Hematopoietic multipotent progenitor cell treated with erythropoietin and hydrocortisone succinate and interleukin-3 and kit ligand, for 8 days (in vitro differentiated cells): ENCODE measurements around the gene KCNG1.
"Not testable (repeated sequence)": the region's sequence is repeated elsewhere in the genome, so short reads cannot be mapped to it uniquely, and the experiment has no call there.

ENCODE experiments used
- DNase-seq: peaks from one replicate; pipeline ENCODE4 v3.0.0-alpha.2; 2015

KCNG1 gene, protein sequence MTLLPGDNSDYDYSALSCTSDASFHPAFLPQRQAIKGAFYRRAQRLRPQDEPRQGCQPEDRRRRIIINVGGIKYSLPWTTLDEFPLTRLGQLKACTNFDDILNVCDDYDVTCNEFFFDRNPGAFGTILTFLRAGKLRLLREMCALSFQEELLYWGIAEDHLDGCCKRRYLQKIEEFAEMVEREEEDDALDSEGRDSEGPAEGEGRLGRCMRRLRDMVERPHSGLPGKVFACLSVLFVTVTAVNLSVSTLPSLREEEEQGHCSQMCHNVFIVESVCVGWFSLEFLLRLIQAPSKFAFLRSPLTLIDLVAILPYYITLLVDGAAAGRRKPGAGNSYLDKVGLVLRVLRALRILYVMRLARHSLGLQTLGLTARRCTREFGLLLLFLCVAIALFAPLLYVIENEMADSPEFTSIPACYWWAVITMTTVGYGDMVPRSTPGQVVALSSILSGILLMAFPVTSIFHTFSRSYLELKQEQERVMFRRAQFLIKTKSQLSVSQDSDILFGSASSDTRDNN

DNA sequence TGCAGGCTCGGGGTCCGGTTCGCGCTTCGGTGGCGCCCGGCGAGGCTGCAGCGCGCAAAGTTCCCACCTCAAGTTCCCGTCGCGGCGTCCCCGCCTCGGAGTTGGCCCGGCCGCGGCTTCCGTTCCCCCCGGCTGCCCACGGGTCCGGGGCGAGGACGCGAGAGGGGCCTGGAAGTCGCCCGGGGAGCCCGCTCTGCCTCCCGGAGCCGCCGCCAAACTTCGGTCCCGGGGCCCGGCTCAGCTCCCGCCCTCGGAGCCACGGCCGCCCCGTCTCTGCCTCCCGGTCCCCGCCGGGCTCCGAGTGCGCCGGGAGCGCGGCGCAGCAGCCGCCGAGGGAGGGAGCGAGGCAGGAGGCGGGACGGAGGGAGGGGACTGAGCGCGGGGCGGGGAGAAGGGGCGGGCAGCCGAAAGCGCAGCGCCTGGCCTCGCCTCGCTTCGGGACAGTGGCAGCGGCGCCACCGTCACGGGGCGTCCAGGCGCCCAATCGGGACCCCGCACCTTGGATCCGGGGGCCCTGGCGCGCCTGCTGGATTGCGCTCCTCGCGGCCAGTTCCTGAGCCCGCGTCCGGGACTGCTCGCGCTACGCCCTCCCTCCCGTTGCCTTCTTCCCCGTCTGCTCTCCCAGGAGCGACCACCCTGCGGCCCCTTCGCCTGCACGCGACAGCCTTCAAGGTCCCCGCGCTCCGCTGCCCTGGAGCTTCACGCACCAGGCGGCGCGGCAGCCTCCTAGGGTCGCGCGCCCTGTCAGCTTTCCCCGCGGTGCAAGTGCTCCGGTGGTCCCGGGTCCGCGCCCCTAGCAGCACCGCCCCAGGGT lies at the start of gene KCNG1:
Gene KCNG1, minus strand, starts transcription at position 305 of the 814 bp plus-strand sequence. CDS start 12,769 bp downstream, outside the sequence.
- peak; percentile 43 for DNase-seq

DNA sequence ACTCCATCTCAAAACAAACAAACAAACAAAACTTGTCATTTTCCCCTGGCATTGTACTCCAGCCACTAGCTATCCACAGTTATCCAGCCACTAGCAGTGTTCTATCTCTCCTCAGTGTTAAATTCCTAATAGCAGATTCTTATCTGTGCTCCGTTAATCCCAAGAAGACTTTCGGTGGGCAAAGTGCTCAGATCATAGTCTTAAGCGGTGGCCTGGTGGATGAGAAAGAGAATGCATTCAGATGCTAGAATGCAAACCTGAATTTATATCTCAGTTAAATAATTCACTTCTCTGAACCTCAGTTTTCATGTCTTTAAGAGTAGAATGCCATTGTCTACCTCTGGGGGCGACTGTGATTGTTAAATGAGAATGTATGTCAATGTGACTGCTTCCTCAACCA lies 47.7 kb upstream of the KCNG1 start:
- no peak for DNase-seq

DNA sequence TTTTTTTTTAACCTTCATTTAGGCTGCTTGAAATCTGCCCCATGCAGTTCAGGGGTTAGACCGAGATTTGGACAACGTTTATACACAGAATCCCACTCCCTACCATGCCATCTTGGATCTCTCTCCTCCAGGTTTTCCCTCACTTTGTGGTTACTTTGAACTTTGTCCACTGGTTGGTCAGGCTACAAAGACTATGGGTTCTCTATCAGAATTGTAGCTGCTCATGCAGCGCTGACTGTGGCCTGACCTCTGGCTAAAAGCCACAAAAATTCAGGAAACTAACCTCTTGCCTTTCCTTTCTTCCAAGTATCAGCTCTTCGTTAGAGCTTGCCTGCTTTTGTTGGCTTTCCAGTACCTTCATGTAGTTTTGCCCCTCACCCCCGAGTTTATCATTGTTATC lies 44.9 kb upstream of the KCNG1 start:
- DNase-seq: no peak

DNA sequence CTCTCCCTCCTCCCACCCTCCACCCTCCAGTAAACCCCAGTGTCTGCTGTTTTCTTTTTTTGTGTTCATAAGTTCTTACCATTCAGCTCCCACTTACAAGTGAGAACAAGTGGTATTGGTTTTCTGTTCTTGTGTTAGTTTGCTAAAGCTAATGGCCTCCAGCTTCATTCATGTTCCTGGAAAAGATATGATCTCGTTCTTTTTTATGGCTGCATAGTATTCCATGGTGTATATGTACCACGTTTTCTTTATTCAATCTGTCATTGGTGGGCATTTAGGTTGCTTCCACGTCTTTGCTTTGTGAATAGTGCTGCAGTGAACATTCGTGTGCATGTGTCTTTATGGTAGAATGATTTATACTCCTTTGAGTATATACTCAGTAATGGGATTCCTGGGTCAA lies 42.7 kb upstream of the KCNG1 start:
- DNase-seq: no peak

DNA sequence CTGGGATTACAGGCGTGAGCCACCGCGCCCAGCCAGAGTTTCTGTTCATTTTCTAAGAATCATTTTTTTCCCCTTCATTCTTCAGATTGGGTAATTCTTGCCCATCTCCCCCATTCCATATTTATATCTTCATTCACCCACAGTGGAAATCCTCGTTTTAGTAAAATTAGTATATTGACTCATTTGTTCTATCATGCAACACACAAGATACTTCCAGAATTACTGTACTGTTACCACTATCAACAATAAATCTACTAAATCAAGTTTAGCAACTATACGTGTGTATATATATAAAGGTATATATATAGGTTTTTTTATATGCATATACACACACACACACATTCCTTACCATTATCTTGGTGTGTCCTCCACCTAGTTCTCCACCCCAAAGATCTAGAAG lies 41.2 kb upstream of the KCNG1 start:
- DNase-seq: no peak

DNA sequence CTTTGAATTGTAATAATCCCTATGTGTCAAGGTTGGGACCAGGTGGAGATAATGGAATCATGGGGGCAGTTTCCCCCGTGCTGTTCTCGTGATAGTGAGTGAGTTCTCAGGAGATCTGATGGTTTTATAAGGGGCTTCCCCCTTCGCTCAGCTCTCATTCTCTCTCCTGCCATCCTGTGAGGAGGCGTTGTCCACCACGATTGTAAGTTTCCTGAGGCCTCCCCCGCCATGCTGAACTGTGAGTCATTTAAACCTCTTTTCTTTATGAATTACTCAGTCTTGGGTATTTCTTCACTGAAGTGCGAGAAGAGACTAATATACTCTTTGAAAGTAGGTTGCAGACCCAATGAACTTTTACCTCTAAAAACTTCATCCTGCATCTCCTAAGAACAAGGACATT lies 39.2 kb upstream of the KCNG1 start:
- no peak for DNase-seq

DNA sequence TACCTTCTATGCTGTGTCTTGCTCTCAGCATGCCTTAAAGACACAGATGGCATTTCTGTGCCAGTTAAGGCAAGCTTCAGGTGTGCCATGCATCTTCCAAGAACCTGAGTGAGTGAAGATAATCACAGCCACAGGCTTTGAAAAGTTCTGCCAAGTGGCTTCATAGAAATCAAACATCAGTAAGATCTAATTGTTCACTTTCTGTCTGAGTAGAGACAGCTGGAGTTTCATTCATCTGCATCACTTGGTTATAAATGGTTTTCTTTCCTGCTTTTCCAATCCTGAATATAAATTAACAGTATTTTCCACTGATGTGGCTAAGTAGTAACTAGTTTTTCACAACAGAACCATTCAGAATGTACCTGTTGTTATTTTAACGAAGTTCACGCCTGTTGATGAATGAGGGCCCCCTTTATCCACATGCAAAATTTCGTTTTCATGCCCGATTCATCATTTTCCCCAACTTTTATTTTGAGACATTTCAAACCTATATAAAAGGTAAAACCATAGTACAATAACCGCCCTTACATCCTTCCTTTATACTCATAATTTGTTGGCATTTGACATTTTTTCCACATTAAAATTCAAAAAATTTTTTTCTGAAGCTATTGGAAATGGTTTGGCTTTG lies 38.6 kb upstream of the KCNG1 start:
- DNase-seq: no peak

DNA sequence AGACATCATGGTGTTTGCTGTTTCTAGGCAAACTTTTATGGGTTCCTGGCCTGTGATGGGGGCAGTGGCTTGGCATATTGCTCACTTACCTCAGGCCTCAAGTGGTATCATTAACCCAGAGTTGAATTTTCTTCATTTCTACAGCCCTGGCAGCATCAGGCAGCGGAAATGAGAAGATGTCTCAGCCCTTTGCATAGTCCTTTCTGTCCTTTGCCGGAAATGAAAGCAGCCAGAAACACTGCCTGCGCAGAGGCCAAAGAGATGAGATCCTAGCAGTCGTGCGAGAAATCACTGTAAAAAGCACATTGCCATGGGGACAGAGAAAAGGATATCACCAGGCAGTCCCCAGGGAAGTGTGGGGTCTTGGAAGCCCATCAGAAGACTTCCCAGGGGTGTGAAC lies 37.4 kb upstream of the KCNG1 start:
- DNase-seq: no peak

DNA sequence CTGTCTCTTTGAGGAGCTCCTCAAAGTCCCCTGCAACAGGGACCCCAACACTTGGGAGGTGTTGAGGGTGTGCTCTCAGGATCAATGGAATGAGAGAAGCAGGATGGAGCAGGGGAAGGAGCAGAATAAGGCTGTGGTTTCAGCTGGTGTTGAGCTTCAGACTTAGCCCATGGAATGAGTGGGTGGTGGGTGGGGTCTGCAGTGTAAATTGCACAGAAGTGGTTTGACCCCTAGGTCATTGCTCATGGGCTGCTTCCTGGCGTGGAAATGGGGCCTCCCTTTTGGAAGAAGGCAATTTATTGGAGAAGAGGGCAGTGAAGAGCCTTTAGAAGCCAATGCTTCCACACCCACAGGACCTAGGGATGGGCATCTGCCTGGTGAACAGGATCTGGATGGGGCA lies 37.0 kb upstream of the KCNG1 start:
- no peak for DNase-seq

DNA sequence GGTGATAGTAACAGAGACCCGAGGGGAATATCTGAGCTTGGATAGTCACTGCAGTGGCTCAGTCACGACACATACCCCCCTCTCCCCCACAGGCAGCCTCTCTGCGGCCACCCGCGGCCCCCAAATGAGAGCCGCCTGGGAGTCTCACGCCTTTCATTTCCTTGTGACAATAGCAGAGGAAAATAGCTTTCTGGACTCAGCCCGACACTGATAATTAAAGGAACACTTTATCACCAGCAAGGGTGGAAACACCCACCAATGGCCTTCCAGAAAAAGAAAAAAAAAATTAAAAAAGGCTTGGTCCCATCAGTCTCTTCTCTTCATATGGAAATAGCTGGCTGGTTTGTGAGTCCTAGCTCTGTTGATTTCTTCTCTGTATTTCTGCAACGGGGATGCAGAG lies 35.1 kb upstream of the KCNG1 start:
- DNase-seq: no peak

DNA sequence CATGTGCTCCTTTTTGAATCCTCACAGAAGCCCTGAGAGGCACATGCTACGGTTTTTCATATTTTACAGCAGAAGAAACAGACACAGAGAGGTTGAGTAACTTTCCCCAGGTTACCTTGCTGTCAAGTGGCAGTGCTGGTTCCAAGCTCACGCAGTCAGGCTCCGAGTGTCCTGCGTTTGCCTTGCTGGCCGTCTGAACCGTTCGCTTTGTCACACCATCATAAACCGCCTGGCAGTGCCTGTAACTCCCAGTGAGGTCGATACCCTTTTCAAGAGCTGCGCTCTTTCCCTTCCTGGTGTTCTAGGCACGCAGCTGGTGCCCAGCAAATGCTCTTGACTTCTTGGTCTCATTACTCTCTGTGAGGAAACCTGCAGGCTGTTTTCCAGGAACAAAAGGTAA lies 31.3 kb upstream of the KCNG1 start:
- DNase-seq: no peak

DNA sequence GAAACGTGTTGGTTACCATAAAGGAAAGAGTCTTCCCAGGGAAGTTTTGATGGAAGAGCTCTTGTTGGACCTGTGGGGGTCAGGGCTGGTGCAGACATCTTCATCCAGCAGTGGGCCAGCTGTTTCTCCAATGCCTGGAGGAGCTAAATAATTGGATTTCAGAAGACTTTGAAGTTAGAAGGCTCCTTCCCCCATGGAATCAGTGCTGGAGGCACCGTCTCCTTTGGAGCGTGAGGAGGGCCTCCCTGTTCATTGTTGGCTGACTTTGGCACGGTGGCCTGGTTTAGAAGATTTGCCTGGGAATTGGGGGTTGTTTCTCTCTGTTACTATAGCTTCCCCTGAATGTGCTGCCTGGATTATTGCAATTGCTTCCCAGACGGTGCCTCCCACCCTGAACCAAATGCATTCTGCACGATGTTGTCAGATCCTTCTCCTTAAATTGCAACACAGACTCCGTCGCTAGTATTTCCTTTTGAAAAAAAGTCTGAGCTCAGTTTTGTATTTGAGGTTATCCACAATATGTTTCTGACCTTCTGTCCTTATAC lies 27.7 kb upstream of the KCNG1 start:
- no peak for DNase-seq

DNA sequence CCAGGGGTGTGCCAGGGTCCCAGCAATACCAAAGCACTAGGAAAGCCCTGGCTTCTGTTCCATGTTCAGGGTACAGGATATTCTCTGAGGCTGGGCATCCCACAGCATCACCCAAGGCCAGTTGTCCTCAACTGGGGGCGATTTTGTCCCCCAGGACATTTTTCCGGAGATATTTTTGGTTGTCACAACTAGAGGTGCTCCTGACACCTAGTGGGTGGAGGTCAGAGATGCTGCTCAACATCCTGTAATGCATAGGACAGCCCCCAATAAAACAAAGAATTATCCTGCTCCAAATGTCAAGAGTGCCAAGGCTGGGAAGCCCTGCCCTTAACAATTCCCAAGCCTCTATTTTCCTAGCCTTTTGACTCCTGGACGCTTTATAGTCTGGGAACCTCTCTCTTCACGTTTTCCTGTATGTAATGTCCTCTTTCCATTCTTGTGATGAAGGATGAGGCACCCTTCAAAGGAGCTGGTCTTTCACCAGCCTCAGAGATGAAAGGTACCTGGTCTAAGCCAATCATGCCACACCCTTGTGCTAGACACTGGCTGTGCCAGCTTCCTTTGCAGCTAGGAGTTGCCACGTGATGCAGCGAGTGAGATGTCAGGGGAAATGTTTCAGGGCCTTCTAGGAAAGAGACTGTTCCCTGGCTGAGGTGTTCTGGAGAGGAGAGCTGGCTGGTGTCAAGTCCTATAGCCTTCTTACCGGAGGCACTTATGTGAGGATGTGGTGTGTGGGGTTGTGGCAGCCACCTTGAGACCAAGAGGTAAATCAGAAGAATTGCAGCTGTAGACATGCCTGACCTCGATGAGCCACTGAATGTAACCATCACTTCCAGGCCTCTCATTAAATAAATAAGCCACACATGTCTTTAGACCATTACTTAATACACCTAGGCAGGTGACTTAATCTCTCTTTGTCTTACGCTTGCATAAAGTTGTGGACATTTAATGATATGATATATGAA lies 23.4 kb upstream of the KCNG1 start:
- DNase-seq: no peak

DNA sequence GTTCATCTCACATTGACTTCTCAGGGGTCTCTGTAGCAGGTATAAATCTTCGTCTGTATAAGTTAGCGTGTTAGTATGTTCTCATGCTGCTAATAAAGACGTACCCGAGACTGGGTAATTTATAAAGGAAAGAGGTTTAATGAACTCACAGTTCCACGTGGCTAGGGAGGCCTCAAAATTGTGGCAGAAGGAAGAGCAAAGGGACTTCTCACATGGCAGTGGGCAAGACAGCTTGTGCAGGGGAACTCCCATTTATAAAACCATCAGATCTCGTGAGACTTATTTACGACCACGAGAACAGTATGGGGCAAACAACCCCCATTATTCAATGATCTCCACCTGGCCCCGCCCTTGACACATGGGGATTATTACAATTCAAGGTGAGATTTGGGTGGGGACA lies 22.6 kb upstream of the KCNG1 start:
- not testable (repeated sequence) for DNase-seq

DNA sequence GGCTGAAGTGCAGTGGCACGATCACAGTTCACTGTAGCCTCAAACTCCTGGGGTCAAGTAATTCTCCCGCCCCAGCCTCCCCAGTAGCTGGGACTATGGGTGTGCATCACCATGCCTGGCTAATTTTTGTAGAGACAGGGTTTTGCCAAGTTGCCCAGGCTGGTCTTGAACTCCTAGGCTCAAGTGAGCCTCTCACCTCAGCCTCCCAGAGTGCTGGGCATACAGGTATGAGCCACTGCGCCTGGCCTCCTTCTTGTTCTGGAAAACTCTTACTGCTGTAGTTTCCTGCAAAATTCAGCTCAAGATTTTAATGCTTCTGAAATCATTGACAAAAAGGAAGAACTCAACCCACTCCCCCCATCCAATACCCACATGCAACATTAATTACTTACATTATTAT lies 21.9 kb upstream of the KCNG1 start:
- DNase-seq: no peak

DNA sequence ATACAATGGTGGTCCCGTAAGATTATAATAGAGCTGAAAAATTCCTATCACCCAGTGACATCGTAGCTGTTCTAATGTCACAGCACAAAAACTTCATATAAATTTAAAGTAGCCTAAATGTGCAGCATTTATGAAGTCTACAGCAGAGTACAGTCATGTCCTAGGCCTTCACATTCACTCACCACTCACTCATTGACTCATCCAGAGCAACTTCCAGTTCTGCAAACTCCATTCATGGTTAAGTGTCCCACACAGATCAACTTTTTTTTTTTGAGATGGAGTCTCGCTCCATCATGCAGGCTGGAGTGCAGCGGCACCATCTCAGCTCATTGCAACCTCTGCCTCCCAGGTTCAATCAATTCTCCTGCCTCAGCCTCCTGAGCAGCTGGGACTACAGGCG lies 20.9 kb upstream of the KCNG1 start:
- DNase-seq: no peak

DNA sequence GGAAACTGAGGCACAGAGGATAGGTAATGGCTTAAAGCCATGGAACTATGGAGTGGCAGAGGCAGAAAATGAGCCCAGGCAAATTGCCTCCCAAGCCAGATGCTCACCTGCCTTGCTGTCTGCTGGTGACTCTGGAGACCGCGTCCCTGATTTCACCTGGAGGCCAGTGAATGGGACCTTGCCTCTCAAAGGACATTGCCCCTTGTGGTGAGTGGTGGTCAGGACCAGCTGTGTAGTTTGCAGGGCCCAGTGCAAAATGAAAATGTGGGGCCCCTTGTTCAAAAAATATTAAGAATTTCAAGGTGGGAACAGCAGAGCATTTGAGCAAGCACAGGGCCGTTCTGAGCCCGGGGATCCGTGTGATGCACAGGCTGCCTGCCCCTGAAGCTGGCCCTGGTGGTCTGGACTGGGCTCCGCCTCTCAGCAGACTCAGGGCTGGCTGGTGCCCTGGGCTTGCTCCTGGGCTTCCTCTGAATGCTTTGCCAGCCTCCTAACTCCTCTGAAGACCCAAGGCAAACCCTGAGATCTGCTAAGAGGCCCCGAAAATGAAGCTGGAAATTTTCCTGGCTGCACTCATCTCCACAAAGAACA lies 19.8 kb upstream of the KCNG1 start:
- DNase-seq: no peak

DNA sequence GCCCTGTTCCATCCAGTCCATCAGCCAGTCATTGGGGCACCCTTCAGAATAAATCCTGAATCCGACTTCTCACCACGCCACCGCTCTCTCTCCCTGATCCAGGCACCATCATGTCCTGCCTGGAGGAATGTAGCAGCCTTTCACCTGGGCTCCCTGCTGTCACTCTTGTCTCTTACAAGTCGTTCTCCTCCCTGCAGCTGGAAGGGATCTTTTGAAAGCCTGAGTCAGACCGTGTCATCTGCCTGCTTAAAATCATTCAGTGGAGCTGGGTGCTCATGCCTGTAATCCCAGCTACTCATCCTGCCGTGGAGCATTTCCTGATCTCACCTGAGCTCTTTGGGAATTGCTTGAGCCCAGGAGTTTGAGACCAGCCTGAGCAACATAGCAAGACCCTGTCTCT lies 19.2 kb upstream of the KCNG1 start:
- DNase-seq: no peak

DNA sequence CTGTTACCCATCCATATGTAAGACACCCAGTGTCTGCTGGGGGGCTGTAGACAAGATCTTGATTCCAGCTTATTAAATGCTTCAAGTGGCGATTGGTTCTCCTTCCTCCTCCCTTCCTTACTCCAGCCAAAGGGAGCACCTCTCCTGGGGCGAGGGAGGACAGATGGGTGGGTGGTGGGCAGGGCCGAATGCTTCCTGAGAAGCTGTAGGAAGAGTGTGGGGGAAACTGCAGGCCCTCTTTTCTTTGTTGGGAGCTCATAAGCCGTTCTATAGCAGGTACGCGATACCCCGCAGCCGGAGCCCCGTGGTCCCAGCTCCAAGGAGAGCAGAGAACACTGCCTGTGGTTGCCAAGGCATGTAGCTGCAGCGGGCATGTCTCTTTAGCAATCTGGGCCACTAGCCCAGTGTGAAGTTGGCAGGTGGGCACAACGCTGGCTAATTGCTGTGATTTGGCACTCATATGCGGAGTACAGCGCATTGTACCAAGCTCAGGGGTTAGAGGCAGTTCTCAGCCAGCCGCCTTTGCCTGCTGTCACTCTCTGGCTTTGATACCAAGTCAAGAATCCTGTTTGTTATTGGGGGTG lies 14.7 kb upstream of the KCNG1 start:
- DNase-seq: no peak

DNA sequence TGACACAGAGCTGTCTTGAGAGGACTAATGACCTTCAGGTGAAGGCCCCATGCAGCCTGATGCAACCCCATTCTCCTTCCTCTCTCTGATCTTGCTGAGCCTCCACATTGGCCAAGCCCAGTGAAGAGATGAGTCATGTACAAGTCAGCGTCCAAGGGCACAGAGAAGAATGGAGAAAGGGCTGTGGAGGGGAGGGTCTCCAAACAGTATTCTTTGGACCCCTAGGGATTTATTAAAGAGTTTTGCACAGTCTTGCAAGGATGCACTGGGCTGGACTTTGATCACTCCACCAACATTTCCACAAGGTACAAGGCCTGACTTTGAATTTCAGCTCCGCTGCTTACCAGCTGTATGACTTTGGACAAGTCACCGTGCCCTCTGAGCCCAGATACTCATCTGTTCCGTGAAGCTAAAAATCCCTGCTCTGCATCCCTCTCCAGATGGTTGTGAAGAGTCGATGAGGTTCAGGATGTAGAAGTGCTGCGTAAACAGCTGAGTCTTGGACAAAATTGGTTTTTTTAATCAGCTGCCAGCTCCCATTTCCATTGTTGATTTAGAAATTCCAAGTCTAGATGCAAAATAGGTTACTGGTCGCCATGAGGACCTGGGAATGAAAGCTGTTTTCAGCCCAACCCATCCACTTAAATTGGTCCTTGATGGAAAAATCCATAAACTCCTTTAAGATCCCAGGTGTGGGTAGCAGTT lies 14.1 kb upstream of the KCNG1 start:
- DNase-seq: no peak

DNA sequence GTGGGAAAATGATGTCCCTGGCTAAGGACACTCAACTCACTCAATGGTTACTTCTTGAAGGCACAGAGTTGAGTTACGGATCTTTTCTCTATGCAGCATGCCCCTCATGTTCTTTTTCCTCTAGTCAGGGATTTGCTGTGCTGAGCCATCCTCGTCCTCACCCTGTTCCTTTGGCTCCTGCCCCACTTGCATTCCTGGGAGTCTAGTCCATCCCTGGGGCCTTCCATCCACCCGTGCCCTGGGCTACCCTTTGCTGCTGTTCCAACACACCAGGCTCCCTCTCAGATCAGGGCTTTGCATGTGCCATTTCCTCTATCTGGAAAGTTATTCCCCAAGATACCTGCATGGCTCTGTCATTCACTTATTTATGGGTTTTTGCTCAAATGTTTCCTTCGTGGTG lies 13.3 kb upstream of the KCNG1 start:
- DNase-seq: no peak
